CD4-positive, CD25-positive, alpha-beta regulatory T cell (primary cell): ENCODE results near the gene PRSS27. TPM values are rescaled to one million over a fixed set of nuclear protein-coding genes. Genes with fewer than 3 reads are reported as not detected.

ENCODE experiments used
- ATAC-seq, 2 donors: fragments of 150-1000 bp; cut with Tn5 transposase; one replicate each; pipeline ENCODE4 v1.10.0; 2021; ENCODE audit warnings: low read depth in 2 of 2, moderate number of reproducible peaks in 2 of 2, moderate library complexity in 1 of 2
- DNase-seq, 3 donors: peaks; one replicate each; pipeline versions ENCODE4 v3.0.0 to v3.0.0-alpha.2; 2012 to 2022; ENCODE audit warnings: mixed read lengths in 1 of 3
- H3K27ac ChIP-seq: one replicate; pipeline ENCODE4 v1.7.0; 2013; ENCODE audit warnings: mild to moderate bottlenecking, low read length; ENCODE audit not compliant: insufficient read depth, poor library complexity, severe bottlenecking
- H3K27me3 ChIP-seq: one replicate; pipeline ENCODE4 v1.7.0; 2013; ENCODE audit warnings: low read length; ENCODE audit not compliant: control insufficient read depth, insufficient read depth
- H3K36me3 ChIP-seq: one replicate; pipeline ENCODE4 v1.7.0; 2013; ENCODE audit warnings: mild to moderate bottlenecking, low read length, moderate library complexity; ENCODE audit not compliant: control insufficient read depth, insufficient read depth
- H3K4me1 ChIP-seq: 2 replicates; pipeline ENCODE4 v1.7.0; 2013; ENCODE audit warnings: mild to moderate bottlenecking, low read length; ENCODE audit not compliant: insufficient read depth, control insufficient read depth, poor library complexity, severe bottlenecking
- H3K4me3 ChIP-seq: one replicate; pipeline ENCODE4 v1.7.0; 2013; ENCODE audit warnings: low read depth, mild to moderate bottlenecking, low read length, moderate library complexity
- H3K9me3 ChIP-seq, 2 experiments: 1 replicate in 1 of 2; 2 replicates in 1 of 2; pipeline ENCODE4 v1.7.0; 2013; ENCODE audit warnings: low read length in 2 of 2, mild to moderate bottlenecking in 1 of 2, moderate library complexity in 1 of 2; ENCODE audit not compliant: control insufficient read depth in 2 of 2
- H3K27ac Mint-ChIP-seq, 3 donors: one replicate each; pipeline ENCODE4 v1.8.0; 2020 to 2022; ENCODE audit warnings: mild to moderate bottlenecking in 3 of 3, mixed read lengths in 3 of 3, moderate library complexity in 2 of 3
- H3K27me3 Mint-ChIP-seq: one replicate; pipeline ENCODE4 v1.8.0; 2022; ENCODE audit warnings: mild to moderate bottlenecking, mixed read lengths
- H3K36me3 Mint-ChIP-seq: one replicate; pipeline ENCODE4 v1.8.0; 2020; ENCODE audit warnings: mixed read lengths
- H3K4me1 Mint-ChIP-seq, 4 donors: one replicate each; pipeline ENCODE4 v1.8.0; 2020 to 2022; ENCODE audit warnings: mixed read lengths in 4 of 4, mild to moderate bottlenecking in 1 of 4
- H3K4me3 Mint-ChIP-seq, 4 donors: one replicate each; pipeline ENCODE4 v1.8.0; 2020 to 2022; ENCODE audit warnings: mild to moderate bottlenecking in 4 of 4, mixed read lengths in 4 of 4, moderate library complexity in 3 of 4
- H3K9me3 Mint-ChIP-seq, 7 donors: one replicate each; pipeline ENCODE4 v1.8.0; 2020 to 2022; ENCODE audit warnings: mixed read lengths in 7 of 7, mild to moderate bottlenecking in 3 of 7, moderate library complexity in 2 of 7
- polyA plus RNA-seq, 4 donors: library from polyadenylated mRNA; unstranded; fragments of 300-500 nt; fragmentation: Illumina TruSeq; gene quantifications; one replicate each; pipeline ENCODE4 v1.2.3, GENCODE V29; 2021
- total RNA-seq: library from RNA; stranded (reverse); gene quantifications from one replicate; pipeline ENCODE4 v1.2.3, GENCODE V29; 2022

The PRSS27 gene
- total and polyA plus RNA-seq, 5 donors from 2014 or later: 0.13 to 0.81 (median 0.14) TPM; not detected in 2

- Histone ChIP-seq H3K27ac (no peak overlapping the region), H3K36me3 (no peaks in the 10 kb centered on the region), H3K27me3 (no peaks in the 10 kb centered on the region), H3K4me1 (no peaks in the 10 kb centered on the region), H3K4me3 (no peak overlapping the region), H3K9me3 (no peaks in the 10 kb centered on the region)
- Mint-ChIP-seq H3K4me3 (no peak overlapping the region), H3K36me3 (no peaks in the 10 kb centered on the region), H3K9me3 (no peaks in the 10 kb centered on the region), H3K4me1 (no peaks in the 10 kb centered on the region), H3K27me3 (peaks cover 5% of the 10 kb centered on the region), H3K27ac (no peak overlapping the region)
- ATAC-seq (no peak), DNase-seq (no peak)
Observed at GRCh38 chr16:2742323-2743006, 22.4 kb upstream of the PRSS27 start.

- Mint-ChIP-seq H3K27ac (no peak overlapping the region), H3K4me3 (no peak overlapping the region), H3K9me3 (no peaks in the 10 kb centered on the region), H3K36me3 (no peaks in the 10 kb centered on the region), H3K4me1 (no peaks in the 10 kb centered on the region), H3K27me3 (peaks cover 5% of the 10 kb centered on the region)
- H3K27ac ChIP-seq: no peak overlapping the region
- ATAC-seq: no peak
- H3K36me3 ChIP-seq: no peaks in the 10 kb centered on the region
- no peaks in the 10 kb centered on the region for H3K27me3 ChIP-seq
- no peak overlapping the region for H3K4me3 ChIP-seq
- DNase-seq: no peak
- H3K9me3 ChIP-seq: no peaks in the 10 kb centered on the region
- H3K4me1 ChIP-seq: no peaks in the 10 kb centered on the region
Observed at GRCh38 chr16:2741168-2741567, 21.1 kb upstream of the PRSS27 start.

- Mint-ChIP-seq H3K9me3 (no peaks in the 10 kb centered on the region), H3K4me1 (no peaks in the 10 kb centered on the region), H3K27me3 (peaks cover 5% of the 10 kb centered on the region), H3K4me3 (no peak overlapping the region), H3K36me3 (no peaks in the 10 kb centered on the region), H3K27ac (peak overlapping the region in 1 of 3 donors; percentile 11)
- no peaks in the 10 kb centered on the region for H3K27me3 ChIP-seq
- H3K4me1 ChIP-seq: no peaks in the 10 kb centered on the region
- DNase-seq: no peak
- H3K9me3 ChIP-seq: no peaks in the 10 kb centered on the region
- ATAC-seq: no peak
- no peak overlapping the region for H3K27ac ChIP-seq
- no peaks in the 10 kb centered on the region for H3K36me3 ChIP-seq
- H3K4me3 ChIP-seq: no peak overlapping the region
Observed at GRCh38 chr16:2740476-2740875, 20.5 kb upstream of the PRSS27 start.

GRCh38 chr16:2739625-2740430 is 19.8 kb upstream of the PRSS27 start:
- Mint-ChIP-seq H3K36me3 (no peaks in the 10 kb centered on the region), H3K27ac (no peak overlapping the region), H3K4me3 (no peak overlapping the region), H3K27me3 (peaks cover 5% of the 10 kb centered on the region), H3K4me1 (no peaks in the 10 kb centered on the region), H3K9me3 (no peaks in the 10 kb centered on the region)
- no peak overlapping the region for H3K4me3 ChIP-seq
- no peak for ATAC-seq
- no peaks in the 10 kb centered on the region for H3K9me3 ChIP-seq
- H3K4me1 ChIP-seq: no peaks in the 10 kb centered on the region
- no peaks in the 10 kb centered on the region for H3K27me3 ChIP-seq
- no peak for DNase-seq
- no peaks in the 10 kb centered on the region for H3K36me3 ChIP-seq
- no peak overlapping the region for H3K27ac ChIP-seq

GRCh38 chr16:2738615-2739014 is 18.6 kb upstream of the PRSS27 start:
- Histone ChIP-seq H3K4me1 (no peaks in the 10 kb centered on the region), H3K36me3 (no peaks in the 10 kb centered on the region), H3K27ac (no peak overlapping the region), H3K9me3 (no peaks in the 10 kb centered on the region), H3K4me3 (no peak overlapping the region), H3K27me3 (no peaks in the 10 kb centered on the region)
- no peak overlapping the region for H3K27ac Mint-ChIP-seq
- no peaks in the 10 kb centered on the region for H3K27me3 Mint-ChIP-seq
- no peaks in the 10 kb centered on the region for H3K9me3 Mint-ChIP-seq
- no peaks in the 10 kb centered on the region for H3K4me1 Mint-ChIP-seq
- ATAC-seq (no peak), DNase-seq (no peak)
- no peak overlapping the region for H3K4me3 Mint-ChIP-seq
- no peaks in the 10 kb centered on the region for H3K36me3 Mint-ChIP-seq

GRCh38 chr16:2737895-2738418 is 17.9 kb upstream of the PRSS27 start:
- Histone ChIP-seq H3K27ac (no peak overlapping the region), H3K4me1 (no peaks in the 10 kb centered on the region), H3K9me3 (no peaks in the 10 kb centered on the region), H3K4me3 (no peak overlapping the region), H3K27me3 (no peaks in the 10 kb centered on the region), H3K36me3 (no peaks in the 10 kb centered on the region)
- Mint-ChIP-seq H3K27me3 (no peaks in the 10 kb centered on the region), H3K4me3 (no peak overlapping the region), H3K36me3 (no peaks in the 10 kb centered on the region), H3K27ac (no peak overlapping the region), H3K4me1 (no peaks in the 10 kb centered on the region), H3K9me3 (no peaks in the 10 kb centered on the region)
- DNase-seq (no peak), ATAC-seq (no peak)

GRCh38 chr16:2737238-2737605 is 17.2 kb upstream of the PRSS27 start:
- H3K9me3 Mint-ChIP-seq: no peaks in the 10 kb centered on the region
- ATAC-seq: no peak
- H3K4me3 Mint-ChIP-seq: no peak overlapping the region

More at GRCh38 chr16:2737238-2737605, 17.2 kb upstream of the PRSS27 start:
- no peak overlapping the region for H3K27ac Mint-ChIP-seq
- H3K36me3 ChIP-seq: no peaks in the 10 kb centered on the region
- H3K27me3 Mint-ChIP-seq: no peaks in the 10 kb centered on the region
- no peaks in the 10 kb centered on the region for H3K27me3 ChIP-seq
- no peak for DNase-seq
- H3K9me3 ChIP-seq: no peaks in the 10 kb centered on the region
- H3K27ac ChIP-seq: no peak overlapping the region
- H3K4me1 ChIP-seq: no peaks in the 10 kb centered on the region
- H3K4me3 ChIP-seq: no peak overlapping the region
- no peaks in the 10 kb centered on the region for H3K4me1 Mint-ChIP-seq
- H3K36me3 Mint-ChIP-seq: no peaks in the 10 kb centered on the region
